Heart left ventricle (tissue), 13 donors: Measurements from ENCODE around the gene ARHGEF17.

ENCODE experiments used
- CTCF ChIP-seq, 12 donors: fragments of 200-600 bp; sonication (generic) in 4 of 12; IDR thresholded peaks; one replicate each; pipeline versions ENCODE4 v1.5.0 to v1.8.0; 2018 to 2022; ENCODE audit warnings: antibody characterized with exemption in 12 of 12, mild to moderate bottlenecking in 5 of 12
- POLR2A ChIP-seq, 2 donors: fragments of 450-650 bp; IDR thresholded peaks; one replicate each; pipeline ENCODE4 v1.6.1; 2017; ENCODE audit warnings: antibody characterized with exemption in 2 of 2, mild to moderate bottlenecking in 2 of 2, moderate library complexity in 2 of 2
- donor health status: ischemic (EF 13 %, LVEDD 7.1; RV severe dilation, severe dysfunction).
- donor health status: DM: no; HTN: yes; CAD: no.
- donor health status: DM: no; HTN: no; CAD: no.
- donor health status: ischemic (EF 25% LVEDD 6.9; RV normal size, moderate dysfunction).
- donor health status: ischemic (EF 25% LVEDD 5.7; RV mildly dilated, moderate dysfunction).
- donor health status: ischemic (EF 35%, LVEDD 5.7; RV mildly dilated, moderate dysfunction).
- donor health status: nonischemic (EF 11% LVEDD 7.7; RV severe dilation, severe dysfunction).
- donor health status: DM: yes; HTN: yes; CAD: no.
- donor health status: PGD.
- donor health status: ischemic (EF 29% LVEDD 5.4; RV normal size, mild dysfunction).
- donor health status: nonischemic (EF 23%, LVEDD 6.1; RV moderate dilation, normal function).

GRCh38 chr11:73310661-73311393, 2.8 kb downstream of the ARHGEF17 start:
- TF ChIP-seq CTCF (IDR thresholded peaks at IDR 0.05) (no peak), POLR2A (IDR thresholded peaks at IDR 0.05) (no peak)
